ENCODE results near the gene INO80E.

DNA sequence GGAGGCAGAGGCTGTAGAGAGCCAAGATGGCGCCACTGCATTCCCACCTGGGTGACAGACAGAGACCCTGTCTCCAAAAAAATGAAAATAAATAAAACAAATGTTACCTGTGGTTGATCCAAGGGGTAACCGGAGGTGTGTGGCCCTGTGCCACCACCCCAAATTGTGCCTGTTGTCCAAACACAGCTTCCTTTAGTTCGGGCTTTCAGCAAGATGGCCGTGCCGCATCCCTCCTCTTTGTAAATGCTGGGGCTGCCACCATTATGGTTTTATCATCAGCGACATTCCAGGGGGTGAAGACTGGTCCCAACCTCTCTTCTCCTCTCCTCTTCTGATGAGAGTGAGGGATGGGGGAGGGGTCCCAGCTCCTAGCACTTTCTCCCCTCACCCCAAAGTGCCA, 26.8 kb downstream of the INO80E start, which contains the start of gene C16orf92:
- TF ChIP-seq, protein P1, sequence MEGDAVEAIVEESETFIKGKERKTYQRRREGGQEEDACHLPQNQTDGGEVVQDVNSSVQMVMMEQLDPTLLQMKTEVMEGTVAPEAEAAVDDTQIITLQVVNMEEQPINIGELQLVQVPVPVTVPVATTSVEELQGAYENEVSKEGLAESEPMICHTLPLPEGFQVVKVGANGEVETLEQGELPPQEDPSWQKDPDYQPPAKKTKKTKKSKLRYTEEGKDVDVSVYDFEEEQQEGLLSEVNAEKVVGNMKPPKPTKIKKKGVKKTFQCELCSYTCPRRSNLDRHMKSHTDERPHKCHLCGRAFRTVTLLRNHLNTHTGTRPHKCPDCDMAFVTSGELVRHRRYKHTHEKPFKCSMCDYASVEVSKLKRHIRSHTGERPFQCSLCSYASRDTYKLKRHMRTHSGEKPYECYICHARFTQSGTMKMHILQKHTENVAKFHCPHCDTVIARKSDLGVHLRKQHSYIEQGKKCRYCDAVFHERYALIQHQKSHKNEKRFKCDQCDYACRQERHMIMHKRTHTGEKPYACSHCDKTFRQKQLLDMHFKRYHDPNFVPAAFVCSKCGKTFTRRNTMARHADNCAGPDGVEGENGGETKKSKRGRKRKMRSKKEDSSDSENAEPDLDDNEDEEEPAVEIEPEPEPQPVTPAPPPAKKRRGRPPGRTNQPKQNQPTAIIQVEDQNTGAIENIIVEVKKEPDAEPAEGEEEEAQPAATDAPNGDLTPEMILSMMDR (IDR thresholded peaks at IDR 0.05; ENCODE audit: low read depth, low read length): no peak
- TF ChIP-seq EZH2phosphoT487 (IDR thresholded peaks at IDR 0.05; ENCODE audit: low read depth): no peak

All from OCI-LY3 (cell line).